Loucy (cell line): ENCODE data around the gene MTARC2.
A peak's percentile ranks its signal among the peaks of the same experiment; 100 is the strongest.
"Not testable (repeated sequence)": the region's sequence is repeated elsewhere in the genome, so short reads cannot be mapped to it uniquely, and the experiment has no call there.

Experiments used
- H2AFZ ChIP-seq: fragments of 200-600 bp; sonication (generic); 2 replicates; pipeline ENCODE4 v1.6.0; 2016; ENCODE audit warnings: antibody characterized with exemption, mild to moderate bottlenecking, low read length, moderate library complexity
- H3F3A ChIP-seq: fragments of 200-600 bp; 2 replicates; pipeline ENCODE4 v1.6.0; 2016; ENCODE audit warnings: antibody characterized with exemption, low read depth, mild to moderate bottlenecking
- H3K27me3 ChIP-seq: fragments of 200-600 bp; sonication (generic); 2 replicates; pipeline ENCODE4 v1.6.1; 2014; ENCODE audit warnings: low read length, mild to moderate bottlenecking; ENCODE audit not compliant: insufficient read depth, poor library complexity, severe bottlenecking
- H3K36me3 ChIP-seq: fragments of 200-600 bp; sonication (generic); 2 replicates; pipeline ENCODE4 v1.6.1; 2016; ENCODE audit warnings: low read length; ENCODE audit not compliant: insufficient read depth
- H3K4me1 ChIP-seq: fragments of 200-600 bp; sonication (generic); 2 replicates; pipeline ENCODE4 v1.5.1; 2014; ENCODE audit warnings: low read length, mild to moderate bottlenecking; ENCODE audit not compliant: insufficient read depth, poor library complexity, severe bottlenecking
- H3K4me2 ChIP-seq: fragments of 200-600 bp; sonication (generic); 2 replicates; pipeline ENCODE4 v1.6.0; 2014; ENCODE audit warnings: antibody characterized with exemption, low read length, low read depth, mild to moderate bottlenecking; ENCODE audit not compliant: poor library complexity, severe bottlenecking
- H3K4me3 ChIP-seq: fragments of 200-600 bp; sonication (generic); 2 replicates; pipeline ENCODE4 v1.5.1; 2014; ENCODE audit warnings: low read length, mild to moderate bottlenecking, mixed read lengths; ENCODE audit not compliant: poor library complexity, severe bottlenecking
- H3K79me2 ChIP-seq: fragments of 200-600 bp; sonication (generic); 2 replicates; pipeline ENCODE4 v1.6.1; 2014; ENCODE audit warnings: low read length; ENCODE audit not compliant: insufficient read depth
- H3K9ac ChIP-seq: fragments of 200-600 bp; sonication (generic); 2 replicates; pipeline ENCODE4 v1.6.0; 2014; ENCODE audit warnings: mild to moderate bottlenecking, low read depth, low read length, moderate library complexity; ENCODE audit not compliant: poor library complexity, severe bottlenecking
- H3K9me2 ChIP-seq: fragments of 200-600 bp; sonication (generic); replicated peaks from 2 replicates; pipeline ENCODE4 v1.6.1; 2016; ENCODE audit warnings: low read depth, low read length, mixed read lengths
- H3K9me3 ChIP-seq: fragments of 200-600 bp; sonication (generic); 2 replicates; pipeline ENCODE4 v1.6.1; 2014; ENCODE audit warnings: mild to moderate bottlenecking, antibody characterized with exemption, low read length, low read depth; ENCODE audit not compliant: insufficient read depth
- H4K20me1 ChIP-seq: fragments of 200-600 bp; sonication (generic); 2 replicates; pipeline ENCODE4 v1.6.0; 2014; ENCODE audit warnings: antibody characterized with exemption, low read length, mild to moderate bottlenecking; ENCODE audit not compliant: insufficient read depth, poor library complexity, severe bottlenecking
- CTCF ChIP-seq: fragments of 200-600 bp; sonication (generic); conservative IDR thresholded peaks from 2 replicates; pipeline ENCODE4 v1.5.1; 2014; ENCODE audit warnings: mild to moderate bottlenecking, antibody characterized with exemption, low read length
- EZH2phosphoT487 ChIP-seq: fragments of 200-600 bp; IDR thresholded peaks from 2 replicates; pipeline ENCODE4 v1.6.1; 2018; ENCODE audit warnings: antibody characterized with exemption, mild to moderate bottlenecking, moderate library complexity, borderline replicate concordance

MTARC2 gene

DNA sequence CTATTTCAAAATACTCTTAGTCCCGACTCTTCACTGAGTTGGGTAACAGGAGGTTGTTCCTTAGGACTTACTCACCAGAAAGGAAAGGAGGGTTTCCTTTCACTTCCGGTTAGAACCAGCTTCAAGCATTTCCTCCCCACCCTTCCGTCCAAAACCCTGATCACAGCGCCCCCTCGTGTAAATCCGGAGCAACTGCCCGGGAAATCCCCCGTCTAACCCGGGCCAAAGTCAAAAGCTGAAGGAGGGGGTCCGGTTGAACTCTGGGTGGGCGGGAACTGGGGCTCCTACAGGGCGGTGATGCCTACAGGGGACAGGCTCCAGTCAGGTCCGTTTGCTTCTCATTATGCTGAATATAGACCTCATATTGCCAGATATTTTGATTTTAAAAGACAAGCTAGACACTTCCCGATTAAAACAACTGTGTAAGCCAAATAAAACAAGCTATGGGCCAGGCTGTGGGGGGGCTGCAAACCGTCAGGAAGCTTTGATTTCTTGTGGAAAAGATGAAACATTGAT lies 15.0 kb upstream of the MTARC2 start:
- Histone ChIP-seq H3K36me3 (no peaks in the 10 kb centered on the region), H4K20me1 (no peaks in the 10 kb centered on the region), H3K27me3 (peaks cover 27% of the 10 kb centered on the region), H3K4me3 (peak overlapping the region; percentile 48), H2AFZ (peak overlapping the region; percentile 67), H3K79me2 (no peaks in the 10 kb centered on the region), H3K4me2 (peak overlapping the region; percentile 47), H3K9me2 (no peaks in the 10 kb centered on the region), H3K4me1 (no peaks in the 10 kb centered on the region), H3F3A (no peaks in the 10 kb centered on the region), H3K9ac (no peak overlapping the region), H3K9me3 (no peaks in the 10 kb centered on the region)
- TF ChIP-seq CTCF = peak; percentile 93
- no peak for TF ChIP-seq EZH2phosphoT487

DNA sequence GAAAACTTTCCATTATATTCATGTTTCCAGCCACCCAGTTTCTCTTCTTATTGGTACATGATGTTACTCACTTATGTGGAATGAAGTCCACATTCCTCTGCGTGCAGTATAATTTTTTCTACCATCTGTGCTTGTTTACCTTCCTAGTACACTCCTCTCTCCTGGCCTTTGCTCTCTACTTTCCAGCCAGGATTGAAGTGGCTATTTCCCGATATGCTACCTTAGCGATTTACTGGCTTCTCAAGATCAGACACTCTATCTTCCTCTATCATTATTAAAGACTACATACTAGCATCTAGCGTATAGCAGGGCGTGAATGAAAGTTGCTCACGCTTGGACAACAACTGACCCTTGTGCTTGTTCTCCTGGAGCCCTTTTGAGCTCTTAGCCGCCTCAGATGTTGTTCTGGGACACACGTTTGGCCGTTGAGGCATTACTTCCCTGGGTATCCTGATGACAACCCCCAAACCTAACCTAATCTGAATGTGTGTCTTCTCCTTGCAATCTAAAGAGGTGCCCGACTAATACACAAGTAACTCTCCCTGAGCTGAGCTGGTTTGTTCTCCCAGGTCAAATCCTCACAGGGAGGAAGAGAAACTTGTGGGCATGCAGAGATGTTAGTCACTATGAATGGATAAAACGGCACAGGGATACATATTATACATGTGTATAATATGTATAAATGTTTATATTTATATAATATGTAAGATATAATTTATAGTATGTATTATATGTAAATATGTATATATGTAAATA lies 13.4 kb upstream of the MTARC2 start:
- H3K4me1 ChIP-seq = no peaks in the 10 kb centered on the region
- peaks cover 26% of the 10 kb centered on the region for H3K27me3 ChIP-seq
- no peak overlapping the region for H2AFZ ChIP-seq
- no peaks in the 10 kb centered on the region for H4K20me1 ChIP-seq
- H3F3A ChIP-seq = no peaks in the 10 kb centered on the region
- no peak overlapping the region for H3K4me3 ChIP-seq
- no peak for TF ChIP-seq CTCF
- TF ChIP-seq EZH2phosphoT487 = no peak
- H3K9me2 ChIP-seq = no peaks in the 10 kb centered on the region
- no peaks in the 10 kb centered on the region for H3K9me3 ChIP-seq
- H3K4me2 ChIP-seq = no peak overlapping the region
- no peaks in the 10 kb centered on the region for H3K36me3 ChIP-seq
- H3K9ac ChIP-seq = no peak overlapping the region
- no peaks in the 10 kb centered on the region for H3K79me2 ChIP-seq

DNA sequence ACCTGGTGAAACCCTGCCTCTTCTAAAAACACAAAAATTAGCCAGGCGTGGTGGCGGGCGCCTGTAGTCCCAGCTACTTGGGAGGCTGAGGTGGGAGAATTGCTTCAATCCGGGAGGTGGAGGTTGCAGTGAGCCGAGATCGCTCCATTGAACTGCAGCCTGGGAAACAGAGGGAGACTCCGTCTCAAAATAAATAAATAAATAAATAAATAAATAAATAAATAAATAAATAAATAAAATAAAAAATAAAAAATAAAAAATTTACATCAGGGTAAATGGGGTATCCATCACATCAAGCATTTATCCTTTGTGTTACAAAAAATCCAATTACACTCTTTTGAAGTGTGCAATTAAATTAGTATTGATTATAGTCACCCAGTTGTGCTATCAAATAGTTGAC lies 11.8 kb upstream of the MTARC2 start:
- not testable (repeated sequence) for H3F3A ChIP-seq, H3K4me1 ChIP-seq, H3K36me3 ChIP-seq, H3K9me2 ChIP-seq, H4K20me1 ChIP-seq, H3K4me2 ChIP-seq, H3K9ac ChIP-seq, H3K9me3 ChIP-seq, H3K4me3 ChIP-seq, H2AFZ ChIP-seq, H3K79me2 ChIP-seq
- H3K27me3 ChIP-seq = peaks cover 11% of the 10 kb centered on the region

DNA sequence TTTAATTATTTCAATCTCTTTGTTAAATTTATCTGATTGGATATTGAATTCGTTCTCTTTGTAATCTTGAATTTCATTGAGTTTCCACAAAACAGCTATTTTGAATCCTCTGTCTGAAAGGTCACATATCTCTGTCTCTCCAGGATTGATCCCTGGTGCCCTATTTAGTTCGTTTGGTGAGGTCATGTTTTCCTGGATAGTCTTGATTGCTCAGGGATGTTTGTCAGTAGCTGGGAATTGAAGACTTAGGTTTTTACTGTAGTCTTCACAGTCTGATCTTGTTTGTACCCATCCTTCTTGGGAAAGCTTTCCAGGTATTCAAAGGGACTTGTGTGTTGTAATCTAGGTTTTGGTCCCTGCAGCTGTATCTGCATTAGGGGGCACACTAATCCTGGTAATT lies 6.8 kb upstream of the MTARC2 start:
- Histone ChIP-seq H3K9ac (no peak overlapping the region), H3F3A (no peaks in the 10 kb centered on the region), H3K4me1 (no peaks in the 10 kb centered on the region), H3K4me3 (no peak overlapping the region), H3K4me2 (no peak overlapping the region), H3K9me2 (no peaks in the 10 kb centered on the region), H3K36me3 (no peaks in the 10 kb centered on the region), H2AFZ (no peak overlapping the region), H4K20me1 (no peaks in the 10 kb centered on the region), H3K27me3 (no peaks in the 10 kb centered on the region), H3K9me3 (no peaks in the 10 kb centered on the region), H3K79me2 (no peaks in the 10 kb centered on the region)
- TF ChIP-seq CTCF (no peak), EZH2phosphoT487 (no peak)
